Placental pericyte (primary cell): ENCODE data around the gene NBPF12. TPM values are rescaled to one million over a fixed set of nuclear protein-coding genes. Genes with fewer than 3 reads are reported as not detected.

ENCODE experiments used
- total RNA-seq: library from RNA; depleted of rRNA; stranded (reverse); fragments of >200 nt; gene quantifications from 2 replicates; pipeline ENCODE4 v1.2.3, GENCODE V29; 2012

Gene NBPF12, protein sequence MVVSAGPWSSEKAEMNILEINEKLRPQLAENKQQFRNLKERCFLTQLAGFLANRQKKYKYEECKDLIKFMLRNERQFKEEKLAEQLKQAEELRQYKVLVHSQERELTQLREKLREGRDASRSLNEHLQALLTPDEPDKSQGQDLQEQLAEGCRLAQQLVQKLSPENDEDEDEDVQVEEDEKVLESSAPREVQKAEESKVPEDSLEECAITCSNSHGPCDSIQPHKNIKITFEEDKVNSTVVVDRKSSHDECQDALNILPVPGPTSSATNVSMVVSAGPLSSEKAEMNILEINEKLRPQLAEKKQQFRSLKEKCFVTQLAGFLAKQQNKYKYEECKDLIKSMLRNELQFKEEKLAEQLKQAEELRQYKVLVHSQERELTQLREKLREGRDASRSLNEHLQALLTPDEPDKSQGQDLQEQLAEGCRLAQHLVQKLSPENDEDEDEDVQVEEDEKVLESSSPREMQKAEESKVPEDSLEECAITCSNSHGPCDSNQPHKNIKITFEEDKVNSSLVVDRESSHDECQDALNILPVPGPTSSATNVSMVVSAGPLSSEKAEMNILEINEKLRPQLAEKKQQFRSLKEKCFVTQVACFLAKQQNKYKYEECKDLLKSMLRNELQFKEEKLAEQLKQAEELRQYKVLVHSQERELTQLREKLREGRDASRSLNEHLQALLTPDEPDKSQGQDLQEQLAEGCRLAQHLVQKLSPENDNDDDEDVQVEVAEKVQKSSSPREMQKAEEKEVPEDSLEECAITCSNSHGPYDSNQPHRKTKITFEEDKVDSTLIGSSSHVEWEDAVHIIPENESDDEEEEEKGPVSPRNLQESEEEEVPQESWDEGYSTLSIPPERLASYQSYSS (N-terminal part only)
- 3.9 and 8.8 TPM in 2 replicates for total RNA-seq

DNA sequence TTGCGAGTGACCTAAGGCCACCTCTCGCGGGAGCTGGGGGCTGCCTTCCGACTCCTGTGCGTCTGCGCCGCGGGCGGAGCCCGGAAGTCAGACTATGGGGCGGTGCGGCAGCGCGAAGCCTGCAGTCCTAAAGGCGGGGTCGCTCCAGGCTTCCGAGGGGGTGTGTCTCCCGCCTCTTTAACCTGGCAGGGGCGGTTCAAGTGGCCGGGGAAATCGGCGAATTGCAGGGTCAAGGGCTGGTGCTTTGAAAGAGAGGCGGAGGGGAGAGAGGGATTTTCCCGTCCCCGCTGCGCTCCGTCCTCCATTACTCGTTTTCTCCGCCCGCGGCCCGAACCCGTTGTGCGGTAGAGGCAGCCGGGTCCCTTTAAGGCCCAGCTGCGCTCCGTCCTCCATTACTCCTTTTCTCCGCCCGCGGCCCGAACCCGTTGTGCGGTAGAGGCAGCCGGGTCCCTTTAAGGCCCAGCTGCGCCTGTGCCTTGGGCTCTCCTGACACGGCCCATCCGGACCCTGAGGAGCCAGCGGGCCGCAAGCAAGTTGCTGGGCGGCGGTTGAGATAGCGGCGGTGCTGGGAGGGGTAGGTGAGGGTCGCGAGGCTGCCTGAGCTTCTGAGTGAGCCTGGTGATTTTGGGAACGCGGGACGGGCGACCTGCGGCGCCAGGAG lies at the start of gene NBPF12:
Gene NBPF12, plus strand, starts transcription at position 83 of the 661 bp plus-strand sequence. CDS start 21,820 bp downstream, outside the sequence.

Other genes starting within 250 kb of the NBPF12 start
- gene PRKAB2, start 234.1 kb downstream of the NBPF12 start, total RNA-seq = 11.8 and 16.5 TPM in 2 replicates